RCC 7860 (cell line): Measurements from ENCODE around the gene SDF4.

Source experiments
- DNase-seq: peaks from one replicate; pipeline ENCODE4 v3.0.0-alpha.2; 2015; ENCODE audit warnings: low spot score
- FAIRE-seq: peaks from 2 replicates; lab custom pipeline; 2012; peaks lifted over from hg19 to GRCh38; lab: Jason Lieb, UNC

The SDF4 gene

GRCh38 chr1:1215080-1215676, 16.6 kb downstream of the SDF4 start:
- no peak for DNase-seq
- no peak for FAIRE-seq

GRCh38 chr1:1213345-1214265, 18.2 kb downstream of the SDF4 start, which contains the start of gene TNFRSF4:
Gene TNFRSF4, minus strand, starts transcription at chr1:1214153. Its CDS starts 26 bp downstream, at chr1:1214127.
- no peak for FAIRE-seq
- DNase-seq: no peak

- DNase-seq: no peak
- FAIRE-seq: no peak
These were observed 18.9 kb downstream of the SDF4 start for GRCh38 chr1:1212780-1213344.

- FAIRE-seq (no peak), DNase-seq (no peak)
These were observed 20.0 kb downstream of the SDF4 start for GRCh38 chr1:1211541-1212441.

GRCh38 chr1:1210726-1211540, 20.9 kb downstream of the SDF4 start:
- DNase-seq (no peak), FAIRE-seq (no peak)

- DNase-seq (no peak), FAIRE-seq (no peak)
These were observed 22.9 kb downstream of the SDF4 start for GRCh38 chr1:1208713-1209433.

GRCh38 chr1:1207571-1207892, 24.3 kb downstream of the SDF4 start:
- FAIRE-seq (no peak), DNase-seq (no peak)

GRCh38 chr1:1206966-1207531, 24.8 kb downstream of the SDF4 start:
- DNase-seq (no peak), FAIRE-seq (no peak)

- no peak for FAIRE-seq
- no peak for DNase-seq
These were observed 25.3 kb downstream of the SDF4 start, which contains the start of gene TNFRSF18 for GRCh38 chr1:1206376-1206965. Gene TNFRSF18, minus strand, starts transcription at chr1:1206592. Its CDS starts 21 bp downstream, at chr1:1206571.

- no peak for DNase-seq
- no peak for FAIRE-seq
These were observed 25.9 kb downstream of the SDF4 start for GRCh38 chr1:1205769-1206375.

GRCh38 chr1:1204998-1205768, 26.6 kb downstream of the SDF4 start:
- DNase-seq (no peak), FAIRE-seq (no peak)

- no peak for FAIRE-seq
- no peak for DNase-seq
These were observed 27.3 kb downstream of the SDF4 start for GRCh38 chr1:1204425-1204920.

GRCh38 chr1:1203561-1204424, 28.0 kb downstream of the SDF4 start:
- FAIRE-seq (no peak), DNase-seq (no peak)

GRCh38 chr1:1202831-1203560, 28.8 kb downstream of the SDF4 start:
- DNase-seq (no peak), FAIRE-seq (no peak)

GRCh38 chr1:1200876-1201810, 30.7 kb downstream of the SDF4 start:
- FAIRE-seq (no peak), DNase-seq (peak; percentile 14)
